Astrocyte of the spinal cord (primary cell): ENCODE results near the gene MLPH.
A peak's percentile ranks its signal among the peaks of the same experiment; 100 is the strongest.

Experiments
- DNase-seq: peaks from one replicate; pipeline ENCODE4 v3.0.0; 2011; ENCODE audit warnings: low read depth, low spot score
- H3K4me3 ChIP-seq: 2 replicates; pipeline ENCODE4 v1.5.1; 2011; ENCODE audit warnings: low read depth, mild to moderate bottlenecking, low read length, moderate library complexity
- in situ Hi-C: cut with HindIII; loops from 2 replicates; pipeline ENCODE4 v1.10.0; 2017; ENCODE audit warnings: low sequenced_read_pairs
- TF ChIP-seq, protein P1 (sequence below): IDR thresholded peaks from 2 replicates; pipeline ENCODE4 v1.5.1; 2012; ENCODE audit warnings: low read depth, mild to moderate bottlenecking, low read length, inconsistent platforms

MLPH gene

GRCh38 chr2:237449193-237449881 lies 37.7 kb upstream of the MLPH start:
- H3K4me3 ChIP-seq = no peak overlapping the region
- no peak for DNase-seq
- TF ChIP-seq, protein P1, sequence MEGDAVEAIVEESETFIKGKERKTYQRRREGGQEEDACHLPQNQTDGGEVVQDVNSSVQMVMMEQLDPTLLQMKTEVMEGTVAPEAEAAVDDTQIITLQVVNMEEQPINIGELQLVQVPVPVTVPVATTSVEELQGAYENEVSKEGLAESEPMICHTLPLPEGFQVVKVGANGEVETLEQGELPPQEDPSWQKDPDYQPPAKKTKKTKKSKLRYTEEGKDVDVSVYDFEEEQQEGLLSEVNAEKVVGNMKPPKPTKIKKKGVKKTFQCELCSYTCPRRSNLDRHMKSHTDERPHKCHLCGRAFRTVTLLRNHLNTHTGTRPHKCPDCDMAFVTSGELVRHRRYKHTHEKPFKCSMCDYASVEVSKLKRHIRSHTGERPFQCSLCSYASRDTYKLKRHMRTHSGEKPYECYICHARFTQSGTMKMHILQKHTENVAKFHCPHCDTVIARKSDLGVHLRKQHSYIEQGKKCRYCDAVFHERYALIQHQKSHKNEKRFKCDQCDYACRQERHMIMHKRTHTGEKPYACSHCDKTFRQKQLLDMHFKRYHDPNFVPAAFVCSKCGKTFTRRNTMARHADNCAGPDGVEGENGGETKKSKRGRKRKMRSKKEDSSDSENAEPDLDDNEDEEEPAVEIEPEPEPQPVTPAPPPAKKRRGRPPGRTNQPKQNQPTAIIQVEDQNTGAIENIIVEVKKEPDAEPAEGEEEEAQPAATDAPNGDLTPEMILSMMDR = no peak
- in situ Hi-C loops = no loop called here

DNA sequence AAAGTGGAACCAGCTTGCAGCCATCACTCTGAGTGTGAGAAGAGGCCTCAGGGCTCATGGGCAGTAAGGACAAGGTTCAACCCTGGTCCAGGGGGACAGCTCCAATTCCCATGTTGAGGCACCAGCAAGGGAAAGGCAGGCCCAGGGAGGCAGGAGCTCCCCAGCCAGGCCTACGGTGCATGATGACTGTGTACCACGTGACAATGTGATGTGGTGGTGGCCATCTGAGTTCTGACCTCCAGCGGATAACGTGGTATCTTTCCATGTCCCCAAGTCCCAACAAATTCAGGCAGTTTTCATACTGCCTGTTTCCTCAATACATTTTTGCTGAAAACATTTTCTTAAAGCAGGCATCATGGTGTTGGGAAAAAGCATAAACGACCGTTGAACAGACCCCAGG lies 36.9 kb upstream of the MLPH start:
- in situ Hi-C loops = no loop called here
- DNase-seq = no peak
- no peak overlapping the region for H3K4me3 ChIP-seq
- TF ChIP-seq, protein P1 = no peak

- TF ChIP-seq, protein P1 = no peak
- no peak for DNase-seq
- no peak overlapping the region for H3K4me3 ChIP-seq
- in situ Hi-C loops = no loop called here
Observed at GRCh38 chr2:237450583-237450982, 36.5 kb upstream of the MLPH start.

- no peak overlapping the region for H3K4me3 ChIP-seq
- DNase-seq = no peak
- TF ChIP-seq, protein P1 = peak; percentile 48
- in situ Hi-C loops = no loop called here
Observed at GRCh38 chr2:237451643-237452469, 35.2 kb upstream of the MLPH start.

DNA sequence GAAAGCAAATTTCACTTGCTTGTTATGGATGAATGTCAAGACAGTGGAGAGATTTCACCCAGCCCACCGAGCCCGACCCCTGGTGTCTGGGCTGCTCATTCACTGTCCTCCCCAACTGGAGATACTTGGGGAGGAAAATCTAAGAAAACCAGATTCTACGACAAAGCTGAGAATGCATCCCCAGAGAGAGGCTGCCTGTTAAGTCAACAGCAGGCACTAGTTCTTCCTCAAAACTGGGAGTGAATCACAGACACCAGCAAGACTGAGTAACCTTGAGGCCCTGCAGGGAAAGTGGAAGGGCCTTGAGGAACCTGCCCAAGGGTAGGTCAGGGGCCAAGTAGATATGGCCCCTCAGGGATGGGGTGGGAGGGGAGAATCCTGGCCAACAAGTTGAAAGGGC lies 34.2 kb upstream of the MLPH start:
- in situ Hi-C loops = no loop called here
- DNase-seq = no peak
- TF ChIP-seq, protein P1 = no peak
- H3K4me3 ChIP-seq = no peak overlapping the region

GRCh38 chr2:237453671-237454070 lies 33.4 kb upstream of the MLPH start:
- H3K4me3 ChIP-seq = no peak overlapping the region
- in situ Hi-C loops = no loop called here
- TF ChIP-seq, protein P1 = no peak
- no peak for DNase-seq
